Activated CD4-positive, alpha-beta T cell treated with anti-CD3 and anti-CD28 coated beads for 4 hours (primary cell): Measurements from ENCODE around the gene CPNE4.
A peak's percentile ranks its signal among the peaks of the same experiment; 100 is the strongest.
"Not testable (repeated sequence)": the region's sequence is repeated elsewhere in the genome, so short reads cannot be mapped to it uniquely, and the experiment has no call there.

Experiments
- DNase-seq, 2 donors: peaks; one replicate each; pipeline ENCODE4 v3.0.0-alpha.2; 2020

Gene CPNE4

GRCh38 chr3:131518680-131519079 is 516.1 kb downstream of the CPNE4 start:
- DNase-seq, result no peak

- no peak for DNase-seq
Observed at GRCh38 chr3:131505421-131505820, 529.4 kb downstream of the CPNE4 start.

GRCh38 chr3:131503320-131503635 is 531.5 kb downstream of the CPNE4 start:
- DNase-seq, result no peak

- peak; percentile 79 to 83 for DNase-seq
Observed at GRCh38 chr3:131502530-131503319, 532.1 kb downstream of the CPNE4 start, which contains the start of gene MRPL3. Gene MRPL3, minus strand, starts transcription at chr3:131502971. Its CDS starts 150 bp downstream, at chr3:131502821.

GRCh38 chr3:131501949-131502348 is 532.9 kb downstream of the CPNE4 start:
- DNase-seq, result no peak

- DNase-seq, result no peak
Observed at GRCh38 chr3:131494706-131495105, 540.1 kb downstream of the CPNE4 start.

GRCh38 chr3:131491775-131492174 is 543.0 kb downstream of the CPNE4 start:
- no peak for DNase-seq

GRCh38 chr3:131491084-131491483 is 543.7 kb downstream of the CPNE4 start:
- no peak for DNase-seq

GRCh38 chr3:131486545-131486944 is 548.3 kb downstream of the CPNE4 start:
- not testable (repeated sequence) for DNase-seq

GRCh38 chr3:131485119-131485518 is 549.7 kb downstream of the CPNE4 start:
- no peak for DNase-seq

- no peak for DNase-seq
Observed at GRCh38 chr3:131484496-131485111, 550.2 kb downstream of the CPNE4 start.
